Ovary (tissue), 3 donors: ENCODE data around the gene KRT75.

Experiments
- CTCF ChIP-seq, 3 donors: fragments of 450-650 bp in 2 of 3; fragments of 200-600 bp in 1 of 3; IDR thresholded peaks; one replicate each; pipeline versions ENCODE4 v1.5.1 to v1.8.0; 2016 to 2022; ENCODE audit warnings: antibody characterized with exemption in 3 of 3, mild to moderate bottlenecking in 1 of 3
- EP300 ChIP-seq: sonication (generic); formaldehyde crosslinking; IDR thresholded peaks from one replicate; pipeline ENCODE4 v1.6.1; 2017; ENCODE audit warnings: antibody characterized with exemption
- POLR2A ChIP-seq: fragments of 450-650 bp; IDR thresholded peaks from one replicate; pipeline ENCODE4 v1.6.1; 2017; ENCODE audit warnings: antibody characterized with exemption, mild to moderate bottlenecking, moderate library complexity
- donor health status: DM: no; HTN: no; CAD: no.

- TF ChIP-seq POLR2A = no peak
- no peak for TF ChIP-seq CTCF (IDR thresholded peaks at IDR 0.05)
- TF ChIP-seq EP300 = no peak
These were observed 30.6 kb downstream of the KRT75 start for GRCh38 chr12:52403561-52403960.
